ELR (cell line): ENCODE results near the gene ENOX1.
"Not testable (repeated sequence)": the region's sequence is repeated elsewhere in the genome, so short reads cannot be mapped to it uniquely, and the experiment has no call there.

Experiments used
- DNase-seq: peaks from one replicate; pipeline ENCODE4 v3.0.0-alpha.2; 2015; ENCODE audit warnings: low read depth

The ENOX1 gene

DNA sequence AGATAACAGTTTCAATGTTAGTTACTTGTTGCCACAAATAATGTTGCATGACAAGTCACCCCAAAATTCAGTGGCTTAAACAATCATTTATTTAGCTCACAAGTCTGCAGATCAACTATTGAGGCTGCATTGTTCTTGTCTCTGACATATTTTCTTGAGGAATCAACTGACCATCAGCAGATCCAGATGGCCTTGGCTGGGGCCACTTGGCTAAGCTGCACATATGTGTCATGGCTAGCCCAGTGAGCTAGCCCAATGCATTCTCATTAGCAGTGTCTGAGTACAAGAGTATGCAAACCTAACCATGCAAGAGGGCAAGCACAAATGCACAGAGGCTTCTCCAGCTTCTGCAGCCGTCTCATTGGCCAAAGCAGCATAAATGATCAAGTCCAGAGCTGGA lies 583.0 kb downstream of the ENOX1 start:
- no peak for DNase-seq

- no peak for DNase-seq
Measured at GRCh38 chr13:43200736-43201135, 586.0 kb downstream of the ENOX1 start.

DNA sequence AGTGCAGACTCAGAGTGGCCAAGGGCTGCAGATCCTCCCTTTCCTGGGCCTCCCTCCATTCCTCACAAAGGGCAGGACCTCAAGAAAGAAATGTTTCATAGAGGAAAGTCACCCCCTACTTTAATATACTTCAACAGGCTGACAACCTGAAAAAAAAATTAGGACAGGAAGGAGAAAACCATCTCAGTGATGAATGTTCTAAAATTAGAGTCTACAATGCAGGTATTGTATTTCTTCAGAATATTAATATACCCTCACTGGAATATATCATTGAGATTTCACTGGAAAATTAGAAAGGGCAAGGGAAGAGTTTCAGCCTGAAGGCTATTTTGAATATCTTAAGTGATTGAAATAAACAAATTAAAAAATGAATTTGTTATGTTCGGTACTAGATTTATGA lies 586.5 kb downstream of the ENOX1 start:
- DNase-seq, result no peak

- no peak for DNase-seq
Measured at GRCh38 chr13:43196750-43197370, 589.9 kb downstream of the ENOX1 start.

DNA sequence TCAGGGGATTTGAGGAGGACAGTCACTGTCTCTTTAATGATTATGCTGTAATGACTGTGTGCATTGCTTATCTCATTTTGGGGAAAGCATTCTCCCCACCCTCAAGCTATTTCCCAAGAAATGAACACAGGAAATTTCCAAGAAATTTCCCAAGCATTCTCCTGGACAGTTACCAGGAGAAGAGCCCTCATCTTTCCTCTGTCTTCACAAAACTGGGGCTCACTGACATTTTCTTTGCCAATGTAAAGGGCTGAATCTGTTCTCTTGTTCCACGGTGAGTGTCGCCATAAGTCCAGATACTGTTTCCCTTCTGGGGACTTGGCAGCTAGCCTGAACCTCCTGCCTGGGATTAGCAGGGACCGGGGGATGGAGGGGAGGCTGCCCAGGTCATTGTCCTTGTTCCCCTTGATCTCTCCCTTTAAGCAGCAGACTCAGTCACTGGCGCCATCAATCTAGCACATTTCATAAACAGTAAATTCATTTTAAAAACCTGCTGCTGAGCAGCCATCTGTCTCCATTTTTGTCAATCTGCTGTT lies 590.6 kb downstream of the ENOX1 start:
- no peak for DNase-seq

DNA sequence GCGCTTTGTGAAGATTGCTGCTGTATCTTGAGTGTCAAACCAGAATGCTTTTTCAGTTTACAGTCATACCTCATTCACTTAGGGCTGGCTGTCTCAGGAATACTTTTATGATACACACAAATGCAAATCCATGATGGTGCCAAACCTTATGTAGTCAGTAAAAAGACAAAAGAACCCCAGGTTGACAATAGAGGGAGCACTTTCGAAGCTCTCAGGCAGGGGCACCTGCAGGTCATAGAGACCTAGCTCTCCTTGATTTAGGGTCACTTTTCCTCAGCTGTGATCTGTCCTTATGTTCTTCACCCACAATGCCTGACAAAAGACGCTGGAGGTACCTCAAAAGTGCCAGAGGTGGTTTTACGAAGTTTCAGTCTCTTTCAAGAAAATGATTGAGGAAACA lies 591.2 kb downstream of the ENOX1 start:
- DNase-seq, result peak; percentile 9

DNA sequence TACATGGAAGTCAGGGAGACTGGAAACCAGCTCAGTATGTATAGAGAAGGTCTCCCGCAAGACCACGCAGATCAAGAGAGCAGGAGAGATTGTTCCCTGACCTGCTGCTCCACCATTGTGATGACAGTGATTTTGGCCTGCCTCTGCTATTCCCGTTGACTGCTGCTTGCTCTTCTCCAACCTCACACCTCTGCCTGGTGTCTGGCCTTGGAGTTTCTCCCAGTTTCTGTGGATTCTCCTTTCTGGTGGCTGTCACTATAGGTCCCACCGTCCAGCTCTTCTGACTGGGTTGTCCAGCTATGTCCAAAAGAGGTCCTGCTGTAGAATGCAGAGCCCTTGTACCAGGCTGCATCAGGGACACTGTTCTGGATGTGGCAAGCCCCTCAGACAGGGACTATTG lies 591.7 kb downstream of the ENOX1 start:
- no peak for DNase-seq

DNA sequence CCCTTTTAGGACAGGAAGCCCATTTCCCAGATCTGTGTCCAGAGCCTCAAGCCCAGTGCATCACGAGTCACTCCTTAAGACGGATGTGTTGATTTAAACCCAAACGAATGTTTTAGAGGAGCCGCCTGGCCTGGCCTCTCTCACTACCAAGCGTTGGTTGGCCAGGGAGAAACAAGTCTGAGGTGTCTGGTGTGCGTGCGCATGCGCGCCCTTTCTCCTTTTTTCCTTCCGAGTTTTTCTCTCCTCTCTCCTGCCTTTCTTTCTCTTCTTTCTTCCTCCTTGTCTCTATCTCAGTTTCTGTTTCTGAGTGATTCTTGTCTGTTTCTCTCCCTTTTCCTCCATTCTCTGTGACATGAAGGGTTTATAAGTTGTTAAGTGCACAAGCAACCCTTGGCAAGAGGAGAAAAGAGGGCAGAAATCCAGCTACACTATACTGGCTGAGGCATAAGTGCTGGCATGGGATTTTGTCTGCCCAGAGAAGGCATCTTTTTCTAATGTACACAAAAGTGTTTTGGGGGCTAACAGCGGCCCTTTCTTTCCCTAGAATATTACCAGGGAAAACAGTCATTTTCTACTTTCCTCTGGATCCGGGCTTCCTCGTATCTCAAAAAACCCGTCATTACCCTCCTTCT lies 592.9 kb downstream of the ENOX1 start:
- DNase-seq, result no peak

- DNase-seq, result no peak
Measured at GRCh38 chr13:43191546-43191945, 595.2 kb downstream of the ENOX1 start.

DNA sequence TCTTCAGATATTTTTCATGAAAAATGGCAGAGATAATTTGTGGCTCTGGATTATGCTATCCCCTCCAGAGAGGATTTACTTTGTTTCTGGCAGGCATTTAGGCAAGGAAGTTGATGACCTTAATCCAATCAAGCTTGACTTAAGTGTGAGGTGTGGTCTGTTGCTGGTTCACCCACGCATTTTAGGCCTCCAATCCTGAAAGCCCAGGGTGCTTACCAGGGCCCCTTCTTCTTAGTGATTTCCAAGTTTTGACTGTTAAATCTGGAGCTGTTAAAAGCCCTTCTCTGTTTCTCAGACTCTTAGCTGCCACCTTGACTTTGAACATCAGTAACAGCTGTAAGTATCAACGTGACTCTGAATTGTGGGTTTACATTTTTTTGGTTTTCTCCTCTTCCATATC lies 601.5 kb downstream of the ENOX1 start:
- no peak for DNase-seq

DNA sequence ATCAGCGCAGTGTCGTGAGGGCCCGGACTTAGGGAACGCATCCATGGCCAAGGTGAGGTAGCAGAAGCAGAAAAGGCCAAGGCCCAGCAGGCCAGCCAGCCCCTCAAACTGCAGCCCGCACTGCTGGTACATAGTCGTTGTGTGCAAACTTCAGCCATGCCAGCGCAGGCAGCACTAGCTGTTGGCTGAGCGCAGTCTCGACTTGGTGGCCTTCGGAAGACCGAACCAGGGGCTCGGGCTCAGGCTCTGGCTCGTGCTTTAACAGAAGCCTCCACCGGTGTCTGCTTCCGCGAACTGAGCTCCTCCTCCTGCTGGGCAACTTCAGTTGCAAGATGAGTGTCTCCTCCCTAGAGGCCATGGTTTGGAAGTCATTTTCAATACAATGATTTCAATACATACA lies 605.9 kb downstream of the ENOX1 start:
- no peak for DNase-seq

DNA sequence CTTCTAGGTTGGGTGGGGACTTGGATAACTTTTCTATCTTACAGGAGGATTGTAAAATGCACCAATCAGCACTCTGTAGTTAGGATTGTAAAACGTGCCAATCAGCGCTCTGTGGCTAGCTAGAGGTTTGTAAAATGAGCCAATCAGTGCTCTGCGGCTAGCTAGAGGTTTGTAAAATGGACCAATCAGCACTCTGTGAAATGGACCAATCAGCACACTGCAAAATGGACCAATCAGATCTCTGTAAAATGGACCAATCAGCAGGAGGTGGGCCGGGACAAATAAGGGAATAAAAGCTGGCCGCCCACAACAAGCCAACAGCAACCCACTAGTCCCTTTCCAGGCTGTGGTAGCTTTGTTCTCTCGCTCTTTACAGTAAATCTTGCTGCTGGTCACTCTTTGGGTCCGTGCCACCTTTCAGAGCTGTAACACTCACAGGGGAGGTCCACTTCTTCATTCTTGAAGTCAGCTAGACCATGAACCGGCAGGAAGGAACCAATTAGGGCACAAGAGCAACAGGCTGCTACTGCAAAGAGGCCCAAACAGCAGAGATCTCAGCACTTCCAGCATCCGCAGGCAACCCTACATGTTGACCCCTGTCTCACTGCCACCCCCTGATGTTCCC lies 606.6 kb downstream of the ENOX1 start:
- no peak for DNase-seq

GRCh38 chr13:43171489-43171888 lies 615.3 kb downstream of the ENOX1 start:
- DNase-seq, result no peak

- no peak for DNase-seq
Measured at GRCh38 chr13:43170506-43170905, 616.3 kb downstream of the ENOX1 start.

- DNase-seq, result not testable (repeated sequence)
Measured at GRCh38 chr13:43168434-43168833, 618.3 kb downstream of the ENOX1 start.

DNA sequence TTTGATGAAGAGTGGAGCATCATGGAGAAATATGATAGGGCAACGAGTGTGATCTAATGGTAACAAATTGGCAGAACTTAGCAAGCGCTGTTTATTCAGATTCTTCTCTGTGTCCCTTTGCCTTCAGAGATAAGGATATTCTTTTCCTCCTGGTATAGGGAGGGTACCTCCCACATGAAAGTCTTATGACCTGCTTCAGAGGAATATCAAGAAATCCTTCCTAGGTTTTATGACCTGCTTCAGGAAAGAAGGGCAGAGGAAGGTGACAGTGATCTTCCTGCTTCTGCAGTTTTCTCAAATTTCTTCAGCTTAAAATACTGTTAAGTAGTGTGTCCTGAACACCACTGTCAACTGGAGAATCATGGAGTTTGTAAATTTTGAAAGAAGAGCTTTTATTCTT lies 619.0 kb downstream of the ENOX1 start:
- no peak for DNase-seq

DNA sequence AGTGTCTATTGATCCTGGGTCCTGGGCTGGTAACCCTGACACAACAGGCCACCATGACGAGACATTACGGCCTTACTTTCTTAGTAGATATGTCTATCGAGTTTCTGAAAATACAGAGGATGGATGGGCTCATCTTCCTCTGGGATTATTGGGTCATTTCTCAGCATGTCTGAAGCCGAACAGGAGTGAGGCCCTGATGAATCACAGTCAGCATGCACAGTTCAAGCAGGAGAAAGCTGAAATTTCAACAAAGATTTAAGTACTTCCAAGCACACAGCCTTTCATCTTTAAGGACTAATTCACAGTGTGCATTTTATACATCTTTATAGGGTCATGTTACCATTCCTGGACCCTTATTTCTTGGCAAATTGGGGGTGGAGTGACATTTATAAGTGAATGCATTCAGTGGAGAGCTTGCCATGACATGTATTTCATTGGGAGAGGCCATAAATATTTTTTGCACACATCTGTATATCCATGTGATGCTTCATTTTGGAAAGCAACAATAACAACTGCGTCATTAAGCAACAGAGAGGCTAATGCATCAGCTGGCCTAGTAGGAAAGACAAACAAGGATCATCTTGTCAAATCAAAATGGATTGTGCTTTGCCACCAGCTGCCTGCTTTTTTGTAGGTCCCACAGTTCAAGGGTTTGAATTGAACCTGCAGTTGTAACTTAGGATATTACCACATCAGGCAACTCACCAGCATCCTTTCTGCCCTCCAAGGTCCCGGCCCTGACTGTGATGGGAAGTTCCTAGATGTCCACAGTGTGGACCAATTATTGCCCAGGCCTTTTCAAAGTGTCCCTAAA lies 619.9 kb downstream of the ENOX1 start:
- DNase-seq, result no peak
